ENCODE data around the gene DDX1. TPM values are rescaled to one million over a fixed set of nuclear protein-coding genes. Genes with fewer than 3 reads are reported as not detected.

DDX1 gene
- total RNA-seq, 1 experiment from 2014 or later, result 154 TPM

DNA sequence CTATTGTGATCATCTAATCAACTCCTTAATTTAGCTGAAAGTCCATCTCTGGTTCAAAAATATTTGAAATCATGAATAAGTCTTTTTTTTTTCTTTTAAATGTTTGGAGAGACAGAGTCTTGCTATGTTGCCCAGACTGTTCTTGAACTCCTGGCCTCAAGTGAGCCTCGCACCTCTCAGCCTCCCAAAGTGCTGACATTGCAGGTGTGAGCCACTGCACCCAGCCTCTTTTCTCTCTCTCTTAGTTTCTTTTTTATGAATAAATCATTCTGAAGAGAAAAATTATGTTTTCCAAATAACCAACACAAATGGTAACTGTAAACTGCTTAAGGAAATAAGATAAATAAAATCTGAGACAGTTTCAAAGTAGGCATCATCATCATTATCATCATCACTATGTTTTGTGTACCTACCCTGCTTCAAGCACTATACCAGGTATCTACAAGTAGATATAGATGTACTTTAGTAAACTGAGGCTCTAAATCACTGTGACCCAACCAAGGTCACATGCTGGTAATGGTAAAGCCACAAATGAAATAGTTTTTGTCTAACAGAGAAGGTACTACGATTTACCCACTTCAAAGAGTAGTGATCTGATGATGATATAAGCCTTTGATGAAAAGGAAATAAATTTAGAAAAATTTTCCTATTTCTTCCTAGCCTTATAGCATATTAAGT, 25.5 kb upstream of the DDX1 start:
- no peak overlapping the region for H3K4me3 ChIP-seq (ENCODE audit: low read depth, low read length, poor library complexity, severe bottlenecking)
- ChIA-PET CTCF (no interaction called here), POLR2A (ENCODE audit: low non-redundant PET) (interaction anchor here (0.6 kb wide), 1 partner anchor 182 kb away, joined by 7 read pairs; no protein-coding TSS in a partner anchor)
- no peak overlapping the region for H3K27ac ChIP-seq (ENCODE audit: low read depth, low read length, poor library complexity, severe bottlenecking)
- no peaks in the 10 kb centered on the region for H3K36me3 ChIP-seq (ENCODE audit: insufficient read depth, low read length, poor library complexity, severe bottlenecking)
- intact Hi-C loops (cut with micrococcal nuclease; ENCODE audit: unreplicated experiment), result loop anchor here (5.0 kb wide), 1 partner anchor 1264 kb away; no protein-coding TSS in a partner anchor
- no peaks in the 10 kb centered on the region for H3K9me3 ChIP-seq (ENCODE audit: low read depth, low read length, poor library complexity, severe bottlenecking)
- H3K4me1 ChIP-seq (ENCODE audit: insufficient read depth, low read length, poor library complexity, severe bottlenecking), result peaks cover 5% of the 10 kb centered on the region
- no TSS peak for BruUV-seq (replicated peaks)
- no peak for DNase-seq (ENCODE audit: low spot score)
- TF ChIP-seq, protein P1, sequence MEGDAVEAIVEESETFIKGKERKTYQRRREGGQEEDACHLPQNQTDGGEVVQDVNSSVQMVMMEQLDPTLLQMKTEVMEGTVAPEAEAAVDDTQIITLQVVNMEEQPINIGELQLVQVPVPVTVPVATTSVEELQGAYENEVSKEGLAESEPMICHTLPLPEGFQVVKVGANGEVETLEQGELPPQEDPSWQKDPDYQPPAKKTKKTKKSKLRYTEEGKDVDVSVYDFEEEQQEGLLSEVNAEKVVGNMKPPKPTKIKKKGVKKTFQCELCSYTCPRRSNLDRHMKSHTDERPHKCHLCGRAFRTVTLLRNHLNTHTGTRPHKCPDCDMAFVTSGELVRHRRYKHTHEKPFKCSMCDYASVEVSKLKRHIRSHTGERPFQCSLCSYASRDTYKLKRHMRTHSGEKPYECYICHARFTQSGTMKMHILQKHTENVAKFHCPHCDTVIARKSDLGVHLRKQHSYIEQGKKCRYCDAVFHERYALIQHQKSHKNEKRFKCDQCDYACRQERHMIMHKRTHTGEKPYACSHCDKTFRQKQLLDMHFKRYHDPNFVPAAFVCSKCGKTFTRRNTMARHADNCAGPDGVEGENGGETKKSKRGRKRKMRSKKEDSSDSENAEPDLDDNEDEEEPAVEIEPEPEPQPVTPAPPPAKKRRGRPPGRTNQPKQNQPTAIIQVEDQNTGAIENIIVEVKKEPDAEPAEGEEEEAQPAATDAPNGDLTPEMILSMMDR (conservative IDR thresholded peaks at IDR 0.05; ENCODE audit: low read depth, low read length), result no peak
- no peak for TF ChIP-seq EZH2 (IDR thresholded peaks at IDR 0.05; ENCODE audit: borderline replicate concordance, low read depth, low read length, poor library complexity, severe bottlenecking)
- no peaks in the 10 kb centered on the region for H3K27me3 ChIP-seq (replicated peaks; ENCODE audit: insufficient read depth, low read depth, low read length, poor library complexity)

DNA sequence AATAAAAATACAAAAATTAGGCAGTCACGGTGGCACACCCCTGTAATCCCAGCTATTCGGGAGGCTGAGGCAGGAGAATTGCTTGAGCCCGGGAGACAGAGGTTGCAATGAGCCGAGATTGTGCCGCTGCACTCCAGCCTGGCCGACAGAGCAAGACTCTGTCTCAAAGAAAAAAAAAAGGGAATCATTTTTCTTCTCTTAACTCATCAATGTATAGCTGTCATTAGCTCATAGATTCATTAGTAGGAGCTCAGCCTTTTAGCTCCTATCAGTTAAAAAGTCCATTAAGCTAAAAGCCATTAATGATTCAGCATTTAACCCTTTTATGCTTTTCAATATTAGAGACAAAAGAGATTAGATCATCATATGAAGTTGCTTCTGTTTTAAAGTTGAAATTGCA, 24.8 kb upstream of the DDX1 start:
- ChIA-PET POLR2A (ENCODE audit: low non-redundant PET) (interaction anchor here (0.6 kb wide), 1 partner anchor 181 kb away, joined by 7 read pairs; no protein-coding TSS in a partner anchor), CTCF (no interaction called here)
- Histone ChIP-seq H3K27me3 (replicated peaks; ENCODE audit: insufficient read depth, low read depth, low read length, poor library complexity) (no peaks in the 10 kb centered on the region), H3K9me3 (ENCODE audit: low read depth, low read length, poor library complexity, severe bottlenecking) (no peaks in the 10 kb centered on the region), H3K4me3 (ENCODE audit: low read depth, low read length, poor library complexity, severe bottlenecking) (no peak overlapping the region), H3K27ac (ENCODE audit: low read depth, low read length, poor library complexity, severe bottlenecking) (no peak overlapping the region), H3K36me3 (ENCODE audit: insufficient read depth, low read length, poor library complexity, severe bottlenecking) (no peaks in the 10 kb centered on the region), H3K4me1 (ENCODE audit: insufficient read depth, low read length, poor library complexity, severe bottlenecking) (no peaks in the 10 kb centered on the region)
- no TSS peak for BruUV-seq (replicated peaks)
- TF ChIP-seq, protein P1 (conservative IDR thresholded peaks at IDR 0.05; ENCODE audit: low read depth, low read length), result no peak
- no peak for TF ChIP-seq EZH2 (IDR thresholded peaks at IDR 0.05; ENCODE audit: borderline replicate concordance, low read depth, low read length, poor library complexity, severe bottlenecking)
- no peak for DNase-seq (ENCODE audit: low spot score)
- intact Hi-C loops (cut with micrococcal nuclease; ENCODE audit: unreplicated experiment), result loop anchor here (5.0 kb wide), 1 partner anchor 1265 kb away; no protein-coding TSS in a partner anchor

DNA sequence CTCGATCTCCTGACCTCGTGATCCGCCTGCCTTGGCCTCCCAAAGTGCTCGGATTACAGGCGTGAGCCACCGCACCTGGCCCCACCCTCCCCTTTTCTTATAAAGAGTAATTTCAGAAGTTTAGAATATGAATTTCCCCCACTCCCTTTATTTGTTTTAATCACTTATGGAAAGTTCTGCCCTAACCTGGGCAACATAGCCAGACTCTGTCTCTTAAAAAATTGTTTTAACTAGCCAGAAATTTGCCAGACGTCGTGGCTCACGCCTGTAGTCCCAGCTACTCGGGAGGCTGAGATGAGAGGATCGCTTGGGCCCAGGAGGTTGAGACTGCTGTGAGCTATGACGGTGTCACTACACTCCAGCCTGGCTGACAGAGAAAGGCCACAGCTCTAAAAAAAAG, 22.8 kb upstream of the DDX1 start:
- intact Hi-C loops (cut with micrococcal nuclease; ENCODE audit: unreplicated experiment), result loop anchor here (5.0 kb wide), 1 partner anchor 1267 kb away; no protein-coding TSS in a partner anchor
- Histone ChIP-seq H3K27ac (ENCODE audit: low read depth, low read length, poor library complexity, severe bottlenecking) (no peak overlapping the region), H3K4me3 (ENCODE audit: low read depth, low read length, poor library complexity, severe bottlenecking) (no peak overlapping the region), H3K27me3 (replicated peaks; ENCODE audit: insufficient read depth, low read depth, low read length, poor library complexity) (no peaks in the 10 kb centered on the region), H3K4me1 (ENCODE audit: insufficient read depth, low read length, poor library complexity, severe bottlenecking) (no peaks in the 10 kb centered on the region), H3K9me3 (ENCODE audit: low read depth, low read length, poor library complexity, severe bottlenecking) (no peaks in the 10 kb centered on the region), H3K36me3 (ENCODE audit: insufficient read depth, low read length, poor library complexity, severe bottlenecking) (no peaks in the 10 kb centered on the region)
- ChIA-PET CTCF (no interaction called here), POLR2A (ENCODE audit: low non-redundant PET) (no interaction called here)
- TF ChIP-seq, protein P1 (conservative IDR thresholded peaks at IDR 0.05; ENCODE audit: low read depth, low read length), result no peak
- TF ChIP-seq EZH2 (IDR thresholded peaks at IDR 0.05; ENCODE audit: borderline replicate concordance, low read depth, low read length, poor library complexity, severe bottlenecking), result no peak
- no peak for DNase-seq (ENCODE audit: low spot score)
- no TSS peak for BruUV-seq (replicated peaks)
